OCI-LY7 (cell line): ENCODE results near the gene ZNF691.

Experiments
- EZH2phosphoT487 ChIP-seq: fragments of 200-600 bp; sonication (generic); IDR thresholded peaks from 2 replicates; pipeline ENCODE4 v1.6.1; 2018; ENCODE audit warnings: low read depth, borderline replicate concordance, mild to moderate bottlenecking, mixed run types, antibody characterized with exemption, low read length, moderate library complexity, mixed read lengths
- TF ChIP-seq, protein P1 (sequence below): fragments of 200-600 bp; sonication (generic); conservative IDR thresholded peaks from 2 replicates; pipeline ENCODE4 v1.5.1; 2014; ENCODE audit warnings: mild to moderate bottlenecking, antibody characterized with exemption, low read length, moderate library complexity, mixed read lengths

DNA sequence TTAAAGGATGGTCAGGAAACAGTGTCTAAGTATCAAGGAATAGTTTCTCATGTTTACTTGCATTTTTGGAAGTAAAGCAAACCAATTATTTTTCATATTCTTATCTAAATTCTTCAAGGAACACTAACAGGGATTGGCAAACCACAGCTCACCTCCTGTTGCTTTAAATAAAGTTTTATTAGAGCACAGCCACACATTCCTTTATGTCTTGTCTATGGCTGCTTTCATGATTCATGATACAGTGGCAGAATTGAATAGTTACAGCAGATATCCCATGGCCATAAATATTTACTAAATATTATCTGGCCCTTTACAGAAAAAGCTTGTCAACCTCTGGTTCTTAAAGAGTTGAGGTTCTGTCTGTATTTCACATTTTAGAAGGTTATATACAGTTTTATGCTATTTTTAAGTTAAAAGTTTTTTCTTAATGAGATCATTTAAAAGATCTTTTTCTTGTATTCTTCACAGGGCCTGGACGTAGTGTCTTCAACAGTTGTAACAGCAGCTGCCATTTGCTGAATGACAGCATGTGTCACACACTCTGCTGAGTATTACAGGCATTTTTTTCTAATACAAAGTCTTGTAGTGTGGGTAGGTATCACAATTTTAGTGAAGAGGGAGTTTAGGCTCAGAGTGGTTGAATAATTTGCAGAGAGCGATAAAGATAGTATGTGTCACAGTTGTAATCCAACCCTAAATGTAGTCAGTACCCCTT, 2.6 kb downstream of the ZNF691 start:
- TF ChIP-seq, protein P1, sequence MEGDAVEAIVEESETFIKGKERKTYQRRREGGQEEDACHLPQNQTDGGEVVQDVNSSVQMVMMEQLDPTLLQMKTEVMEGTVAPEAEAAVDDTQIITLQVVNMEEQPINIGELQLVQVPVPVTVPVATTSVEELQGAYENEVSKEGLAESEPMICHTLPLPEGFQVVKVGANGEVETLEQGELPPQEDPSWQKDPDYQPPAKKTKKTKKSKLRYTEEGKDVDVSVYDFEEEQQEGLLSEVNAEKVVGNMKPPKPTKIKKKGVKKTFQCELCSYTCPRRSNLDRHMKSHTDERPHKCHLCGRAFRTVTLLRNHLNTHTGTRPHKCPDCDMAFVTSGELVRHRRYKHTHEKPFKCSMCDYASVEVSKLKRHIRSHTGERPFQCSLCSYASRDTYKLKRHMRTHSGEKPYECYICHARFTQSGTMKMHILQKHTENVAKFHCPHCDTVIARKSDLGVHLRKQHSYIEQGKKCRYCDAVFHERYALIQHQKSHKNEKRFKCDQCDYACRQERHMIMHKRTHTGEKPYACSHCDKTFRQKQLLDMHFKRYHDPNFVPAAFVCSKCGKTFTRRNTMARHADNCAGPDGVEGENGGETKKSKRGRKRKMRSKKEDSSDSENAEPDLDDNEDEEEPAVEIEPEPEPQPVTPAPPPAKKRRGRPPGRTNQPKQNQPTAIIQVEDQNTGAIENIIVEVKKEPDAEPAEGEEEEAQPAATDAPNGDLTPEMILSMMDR: no peak
- TF ChIP-seq EZH2phosphoT487: no peak
